GM21447 (cell line): Measurements from ENCODE around the gene FAM118A.
"Not testable (repeated sequence)": the region's sequence is repeated elsewhere in the genome, so short reads cannot be mapped to it uniquely, and the experiment has no call there.

ENCODE experiments used
- ATAC-seq: cut with Tn5 transposase; IDR thresholded peaks from one replicate; pipeline ENCODE4 v1.9.1; 2021; ENCODE audit not compliant: unreplicated experiment

Gene FAM118A

GRCh38 chr22:45328822-45329529 is 19.2 kb downstream of the FAM118A start:
- ATAC-seq, result no peak

- ATAC-seq, result no peak
Observed at GRCh38 chr22:45329530-45329936, 19.8 kb downstream of the FAM118A start.

DNA sequence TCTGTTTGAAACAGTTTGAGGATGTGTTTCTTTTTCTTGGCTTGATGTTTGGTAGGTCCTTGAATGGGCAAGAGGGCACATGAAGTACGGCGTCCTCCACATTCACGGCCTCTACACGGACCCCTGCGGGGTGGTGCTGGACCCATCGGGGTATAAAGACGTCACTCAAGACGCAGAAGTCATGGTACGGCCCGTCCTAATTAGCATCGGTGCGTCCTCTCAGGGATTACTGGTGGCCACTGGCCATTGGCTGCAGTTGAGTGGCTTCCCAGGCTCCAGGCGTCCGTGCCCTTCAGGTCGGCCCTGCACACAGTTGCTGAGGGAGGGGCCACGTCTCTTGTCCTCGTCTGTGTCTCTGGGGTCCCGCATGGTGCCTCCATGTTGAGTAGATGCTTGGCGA is 20.8 kb downstream of the FAM118A start:
- no peak for ATAC-seq

DNA sequence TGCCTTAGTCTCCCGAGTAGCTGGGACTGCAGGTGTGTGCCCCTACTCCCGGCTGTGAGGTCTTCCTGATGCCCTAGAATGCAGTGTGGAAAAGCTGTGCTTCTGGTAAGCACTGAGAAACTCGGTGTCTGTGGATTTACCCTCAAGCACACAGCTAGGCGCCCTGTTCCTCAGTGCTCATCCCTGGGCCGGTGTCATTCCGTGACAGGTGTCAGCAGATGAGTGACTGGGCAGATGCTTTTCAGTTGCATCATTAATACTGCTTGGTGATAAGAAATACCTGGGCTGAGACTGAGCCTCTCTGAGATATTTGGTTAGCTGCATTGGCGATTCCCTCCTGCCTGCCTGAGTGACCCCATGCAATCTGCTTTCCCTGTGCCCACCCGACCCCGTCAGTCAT is 21.8 kb downstream of the FAM118A start:
- no peak for ATAC-seq

- ATAC-seq, result no peak
Observed at GRCh38 chr22:45332001-45332400, 22.3 kb downstream of the FAM118A start.

- ATAC-seq, result no peak
Observed at GRCh38 chr22:45334068-45334467, 24.3 kb downstream of the FAM118A start.

DNA sequence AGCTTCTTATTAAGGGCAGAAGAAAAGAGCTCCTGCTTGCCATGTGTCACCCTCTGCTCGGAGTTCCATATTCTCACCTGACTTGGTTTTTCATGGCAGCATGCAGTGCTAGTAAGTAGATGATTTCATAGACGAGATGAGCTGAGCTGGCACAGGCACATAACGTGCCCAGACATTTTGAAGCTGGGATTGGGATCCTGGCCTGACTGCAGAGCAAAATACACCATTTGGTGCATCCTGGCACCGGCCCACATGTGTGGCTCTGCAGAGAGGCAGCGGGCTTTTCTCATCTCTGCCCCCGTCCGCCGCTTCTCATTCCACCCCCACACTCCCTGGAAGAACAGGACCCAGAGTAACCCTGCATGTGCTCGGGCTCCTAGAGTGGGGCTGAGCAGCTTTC is 24.8 kb downstream of the FAM118A start:
- no peak for ATAC-seq

GRCh38 chr22:45335021-45335818 is 25.5 kb downstream of the FAM118A start:
- no peak for ATAC-seq

- ATAC-seq, result no peak
Observed at GRCh38 chr22:45335854-45336522, 26.3 kb downstream of the FAM118A start.

- ATAC-seq, result no peak
Observed at GRCh38 chr22:45336971-45337431, 27.3 kb downstream of the FAM118A start.

- no peak for ATAC-seq
Observed at GRCh38 chr22:45337536-45337935, 27.8 kb downstream of the FAM118A start.

DNA sequence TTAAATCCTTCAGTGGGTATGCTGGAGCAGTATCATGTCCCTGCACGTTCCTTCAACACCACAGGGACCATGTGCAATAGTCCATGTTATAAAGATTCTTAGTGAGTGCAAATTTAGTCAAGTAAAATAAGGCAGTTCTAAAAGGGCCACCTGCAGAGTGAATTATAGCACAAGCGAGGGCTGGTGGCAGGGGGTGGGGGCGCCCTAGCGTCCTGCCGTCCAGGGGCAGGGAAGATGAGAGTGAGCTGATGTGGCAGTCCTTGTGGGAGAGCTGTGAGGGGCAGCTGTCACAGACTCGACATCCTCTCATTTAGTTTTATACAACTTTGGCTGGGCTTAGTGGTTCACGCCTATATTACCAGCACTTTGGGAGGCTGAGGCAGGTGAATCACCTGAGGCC is 29.1 kb downstream of the FAM118A start:
- ATAC-seq, result no peak

DNA sequence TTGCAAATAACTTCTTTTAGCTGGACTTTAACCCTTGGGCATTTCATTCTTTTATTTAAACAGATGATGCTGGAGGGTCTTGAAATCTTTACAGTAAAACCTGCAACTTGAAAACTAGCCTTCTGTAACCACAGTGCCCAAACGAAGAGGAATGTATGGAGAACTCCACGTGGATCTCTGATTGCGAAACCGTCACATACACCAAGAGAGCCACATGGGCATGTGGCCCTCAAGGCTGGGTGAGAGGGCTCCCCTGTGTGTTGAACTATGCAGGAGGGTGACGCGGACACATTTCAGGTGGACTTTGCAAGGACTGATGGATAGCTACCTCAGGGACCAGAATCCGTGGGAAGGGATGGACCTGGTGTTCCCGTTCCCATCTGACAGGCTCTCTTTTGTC is 30.6 kb downstream of the FAM118A start:
- no peak for ATAC-seq

- no peak for ATAC-seq
Observed at GRCh38 chr22:45341498-45341897, 31.8 kb downstream of the FAM118A start.

DNA sequence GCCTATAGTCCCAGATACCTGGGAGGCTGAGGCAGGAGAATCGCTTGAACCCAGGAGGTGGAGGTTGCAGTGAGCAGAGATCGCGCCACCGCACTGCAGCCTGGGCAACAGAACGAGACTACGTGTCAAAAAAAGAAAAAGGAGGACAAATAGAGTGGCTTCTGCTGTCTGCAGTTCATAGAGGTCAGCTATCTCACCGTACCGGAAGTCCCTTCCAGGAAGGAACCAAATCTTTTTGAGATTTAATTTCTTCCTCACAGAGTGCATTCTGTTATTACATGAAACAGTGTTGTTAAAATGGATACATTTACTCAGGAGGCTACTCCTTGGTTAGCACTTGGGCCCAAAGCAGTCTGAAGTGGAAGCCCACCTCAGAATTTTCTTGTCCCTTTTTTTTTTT is 33.4 kb downstream of the FAM118A start:
- ATAC-seq, result no peak

DNA sequence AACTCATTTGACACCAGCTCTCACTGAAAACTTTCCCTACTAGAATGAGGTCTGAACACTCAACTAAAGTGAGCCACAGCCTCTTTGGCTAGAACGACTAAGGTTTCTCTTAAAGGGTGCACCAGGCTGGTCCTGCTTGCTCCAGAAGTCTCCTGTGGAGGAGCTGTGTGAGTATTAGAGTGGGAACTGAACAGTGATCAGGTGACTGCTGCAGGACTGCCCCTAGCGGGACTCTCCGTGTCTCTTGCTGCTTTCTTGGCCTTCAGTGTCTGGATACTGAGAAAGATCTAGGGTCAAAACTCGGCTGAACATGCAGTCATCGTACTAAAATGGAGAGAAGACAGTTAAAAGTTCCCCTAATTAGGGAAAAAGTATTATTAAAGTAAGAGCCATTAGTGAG is 34.6 kb downstream of the FAM118A start:
- ATAC-seq, result no peak

DNA sequence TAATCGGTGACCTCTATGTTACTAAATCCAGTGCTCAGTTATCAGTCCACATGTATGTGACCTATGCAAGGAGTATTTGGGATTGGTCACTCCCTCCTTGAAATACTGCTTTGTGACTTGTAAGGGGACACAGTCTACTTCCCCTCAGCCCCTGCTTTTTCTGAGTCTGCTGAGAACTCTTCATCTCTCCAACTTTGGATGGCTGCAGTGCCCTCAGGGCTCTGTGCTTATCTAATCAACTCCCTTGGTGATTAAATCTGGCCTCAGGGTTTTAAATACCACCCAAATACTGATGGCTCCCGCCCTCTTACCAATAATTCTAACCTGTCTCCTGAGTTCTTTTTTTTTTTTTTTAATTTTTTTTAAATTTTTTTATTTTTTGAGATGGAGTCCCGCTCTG is 40.2 kb downstream of the FAM118A start:
- ATAC-seq, result no peak

- no peak for ATAC-seq
Observed at GRCh38 chr22:45351956-45352355, 42.2 kb downstream of the FAM118A start.

- not testable (repeated sequence) for ATAC-seq
Observed at GRCh38 chr22:45352757-45353156, 43.0 kb downstream of the FAM118A start.

DNA sequence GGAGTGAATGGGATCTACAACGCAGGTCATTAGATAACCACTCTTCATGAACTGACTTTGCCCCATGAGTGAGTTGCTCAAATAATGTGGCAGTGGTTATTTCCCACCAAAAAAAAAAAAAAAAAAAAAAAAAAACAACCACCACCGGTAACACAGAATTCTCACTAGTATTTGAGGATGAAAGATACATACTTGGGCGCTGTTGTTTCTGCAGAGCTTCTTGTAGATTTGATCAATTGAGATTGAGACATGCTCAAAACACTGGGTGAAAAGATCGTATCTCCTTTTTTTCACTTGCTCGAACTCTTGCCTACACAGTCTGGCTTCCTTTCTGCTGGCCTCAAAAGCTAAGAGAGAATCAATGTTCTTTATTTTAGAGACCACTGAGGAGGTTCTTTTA is 44.1 kb downstream of the FAM118A start:
- ATAC-seq, result no peak

- ATAC-seq, result no peak
Observed at GRCh38 chr22:45357490-45357889, 47.8 kb downstream of the FAM118A start.

GRCh38 chr22:45358127-45358526 is 48.4 kb downstream of the FAM118A start:
- ATAC-seq, result no peak
